Right lobe of liver (tissue), 6 donors: ENCODE data around the gene NETO1. TPM values are rescaled to one million over a fixed set of nuclear protein-coding genes. Genes with fewer than 3 reads are reported as not detected.

Source experiments
- ATAC-seq, 4 donors: fragments of 200-7000 bp; cut with Tn5 transposase; one replicate each; pipeline ENCODE4 v1.9.1; 2020; ENCODE audit warnings: mild to moderate bottlenecking in 4 of 4, moderate library complexity in 4 of 4
- DNase-seq, 3 donors: peaks; one replicate each; pipeline ENCODE4 v3.0.0-alpha.2; 2020
- H3K27ac ChIP-seq, 3 donors: fragments of 200-600 bp; one replicate each; pipeline ENCODE4 v1.8.0; 2022
- H3K27me3 ChIP-seq, 2 donors: fragments of 200-600 bp; one replicate each; pipeline ENCODE4 v1.8.0; 2022
- H3K36me3 ChIP-seq, 4 donors: fragments of 200-600 bp; sonication (generic) in 1 of 4; one replicate each; pipeline versions ENCODE4 v1.5.1 to v1.8.0; 2017 to 2022; ENCODE audit warnings: control low read depth in 1 of 4
- H3K4me1 ChIP-seq, 4 donors: fragments of 200-600 bp; sonication (generic) in 1 of 4; one replicate each; pipeline versions ENCODE4 v1.5.1 to v1.8.0; 2017 to 2022; ENCODE audit warnings: control low read depth in 1 of 4
- H3K4me3 ChIP-seq, 3 donors: fragments of 200-600 bp; one replicate each; pipeline ENCODE4 v1.8.0; 2022
- H3K9me3 ChIP-seq, 4 donors: fragments of 200-600 bp; sonication (generic) in 1 of 4; one replicate each; pipeline versions ENCODE4 v1.5.1 to v1.8.0; 2017 to 2022; ENCODE audit warnings: control low read depth in 1 of 4
- POLR2A ChIP-seq: fragments of 450-650 bp; IDR thresholded peaks from one replicate; pipeline ENCODE4 v1.6.1; 2017; ENCODE audit warnings: antibody characterized with exemption, mild to moderate bottlenecking
- WGBS: methylation state at CpG from one replicate; pipeline ENCODE4 v1.1.6; 2018; ENCODE audit warnings: low coverage, low lambda C conversion rate; ENCODE audit not compliant: insufficient coverage; ENCODE audit errors: missing lambda C conversion rate; 5-methylcytosine and 5-hydroxymethylcytosine counted together
- intact Hi-C, 2 donors: fragments of 100-400 bp; cut with DNase I; formaldehyde crosslinking; loops; one replicate each; pipeline versions ENCODE4 v1.11.2 to v1.14.1; 2022
- total RNA-seq, 6 experiments: library from RNA; depleted of rRNA in 2 of 6; stranded (reverse); fragments of >200 nt in 2 of 6; fragmentation: NEBNext Ultra II Directional in 3 of 6; extraction: Animal tissue kit (Norgen Biotek cat#: 25700) in 3 of 6; gene quantifications; one replicate each; pipeline versions ENCODE4 v1.1.0 to v1.2.4, GENCODE V29; 2016 to 2023
- TF ChIP-seq, protein P1 (sequence below), 4 donors: fragments of 200-600 bp in 3 of 4; fragments of 450-650 bp in 1 of 4; IDR thresholded peaks; one replicate each; pipeline versions ENCODE4 v1.5.1 to v1.8.0; 2016 to 2022; ENCODE audit warnings: antibody characterized with exemption in 4 of 4, mild to moderate bottlenecking in 2 of 4
- donor health status: DM: no; HTN: yes; CAD: no.
- donor health status: DM: no; HTN: no; CAD: no.
- donor health status: DM: no; HTN: no; CAD: no.
- donor health status: DM: no; HTN: yes; CAD: no.
- donor health status: DM: no; HTN: yes; CAD: no.

NETO1 gene
- total RNA-seq, 6 experiments from 2014 or later: not detected

DNA sequence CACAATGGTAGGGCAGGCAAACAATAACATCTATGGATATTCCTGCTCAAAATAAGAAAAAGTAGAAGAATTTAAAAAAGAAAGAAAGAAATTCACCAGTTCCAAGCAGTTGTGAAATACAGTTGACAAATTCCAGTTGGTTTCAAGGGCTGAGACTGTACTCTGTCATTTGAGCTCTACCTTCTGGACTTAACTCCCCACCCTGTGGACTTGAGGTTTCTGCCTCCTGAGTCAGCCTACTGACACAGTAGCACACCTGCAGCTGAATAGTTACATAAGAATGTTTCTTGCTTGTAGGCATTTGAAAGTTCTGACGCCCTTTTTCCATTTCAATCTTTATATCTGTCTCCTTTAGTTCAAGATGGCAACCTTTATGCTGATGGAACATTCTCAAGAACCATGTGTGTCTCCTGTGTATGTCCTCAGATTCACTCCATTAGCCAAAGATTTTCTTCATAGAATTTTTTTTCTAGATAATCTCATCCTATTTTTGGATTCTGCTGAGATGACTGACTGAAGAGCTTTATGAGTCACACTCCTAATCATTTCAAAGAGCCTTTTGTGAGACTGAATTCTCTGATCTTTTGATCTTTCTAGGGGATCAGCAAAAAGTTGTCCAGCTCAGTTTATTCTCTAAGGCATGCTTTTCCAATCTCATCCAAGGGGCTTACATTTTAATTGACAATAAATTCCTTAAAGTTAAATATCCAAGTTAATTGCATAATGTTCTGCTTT, 19.1 kb downstream of the NETO1 start:
- Histone ChIP-seq H3K36me3 (no peaks in the 10 kb centered on the region), H3K4me3 (no peak overlapping the region), H3K27me3 (no peaks in the 10 kb centered on the region), H3K9me3 (no peaks in the 10 kb centered on the region), H3K27ac (no peak overlapping the region), H3K4me1 (no peaks in the 10 kb centered on the region)
- no peak for DNase-seq
- TF ChIP-seq, protein P1, sequence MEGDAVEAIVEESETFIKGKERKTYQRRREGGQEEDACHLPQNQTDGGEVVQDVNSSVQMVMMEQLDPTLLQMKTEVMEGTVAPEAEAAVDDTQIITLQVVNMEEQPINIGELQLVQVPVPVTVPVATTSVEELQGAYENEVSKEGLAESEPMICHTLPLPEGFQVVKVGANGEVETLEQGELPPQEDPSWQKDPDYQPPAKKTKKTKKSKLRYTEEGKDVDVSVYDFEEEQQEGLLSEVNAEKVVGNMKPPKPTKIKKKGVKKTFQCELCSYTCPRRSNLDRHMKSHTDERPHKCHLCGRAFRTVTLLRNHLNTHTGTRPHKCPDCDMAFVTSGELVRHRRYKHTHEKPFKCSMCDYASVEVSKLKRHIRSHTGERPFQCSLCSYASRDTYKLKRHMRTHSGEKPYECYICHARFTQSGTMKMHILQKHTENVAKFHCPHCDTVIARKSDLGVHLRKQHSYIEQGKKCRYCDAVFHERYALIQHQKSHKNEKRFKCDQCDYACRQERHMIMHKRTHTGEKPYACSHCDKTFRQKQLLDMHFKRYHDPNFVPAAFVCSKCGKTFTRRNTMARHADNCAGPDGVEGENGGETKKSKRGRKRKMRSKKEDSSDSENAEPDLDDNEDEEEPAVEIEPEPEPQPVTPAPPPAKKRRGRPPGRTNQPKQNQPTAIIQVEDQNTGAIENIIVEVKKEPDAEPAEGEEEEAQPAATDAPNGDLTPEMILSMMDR (IDR thresholded peaks at IDR 0.05): no peak
- no peak for TF ChIP-seq POLR2A
- 22% methylated on average over 1 of the region's 1 CpG for WGBS
- no peak for ATAC-seq
- intact Hi-C loops: no loop called here

DNA sequence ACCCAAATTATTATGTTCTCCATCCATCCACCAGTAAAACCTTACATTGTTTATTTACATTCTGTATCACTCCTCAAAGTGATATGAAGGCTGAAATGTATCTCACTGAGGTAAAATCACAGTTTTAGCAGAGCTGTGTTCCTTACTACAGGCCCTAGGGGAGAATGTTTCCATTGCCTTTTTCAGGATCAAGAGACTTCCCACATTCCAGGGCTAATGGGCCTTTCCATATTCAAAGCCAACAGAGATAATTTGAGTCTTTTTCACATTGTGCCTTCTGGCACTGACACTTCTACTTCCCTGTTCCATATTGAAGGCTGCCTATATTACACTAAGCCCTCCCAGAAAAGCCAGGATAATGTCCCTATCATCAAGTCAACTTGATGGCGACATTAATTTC, 20.0 kb downstream of the NETO1 start:
- H3K36me3 ChIP-seq: no peaks in the 10 kb centered on the region
- WGBS: 33% methylated on average over 1 of the region's 1 CpG
- no peak overlapping the region for H3K27ac ChIP-seq
- intact Hi-C loops: no loop called here
- DNase-seq: no peak
- no peaks in the 10 kb centered on the region for H3K4me1 ChIP-seq
- no peaks in the 10 kb centered on the region for H3K27me3 ChIP-seq
- ATAC-seq: no peak
- no peaks in the 10 kb centered on the region for H3K9me3 ChIP-seq
- no peak overlapping the region for H3K4me3 ChIP-seq
- TF ChIP-seq POLR2A: no peak
- TF ChIP-seq, protein P1 (IDR thresholded peaks at IDR 0.05): no peak

GRCh38 chr18:72846736-72847533, 20.9 kb downstream of the NETO1 start:
- no peak for TF ChIP-seq POLR2A
- TF ChIP-seq, protein P1 (IDR thresholded peaks at IDR 0.05): no peak
- no peak overlapping the region for H3K4me3 ChIP-seq
- no peaks in the 10 kb centered on the region for H3K27me3 ChIP-seq
- no peaks in the 10 kb centered on the region for H3K36me3 ChIP-seq
- no peaks in the 10 kb centered on the region for H3K4me1 ChIP-seq
- WGBS: 51% methylated on average over 7 of the region's 7 CpGs
- ATAC-seq: no peak
- no peak overlapping the region for H3K27ac ChIP-seq
- intact Hi-C loops: no loop called here
- H3K9me3 ChIP-seq: no peaks in the 10 kb centered on the region
- no peak for DNase-seq

GRCh38 chr18:72843743-72844142, 24.0 kb downstream of the NETO1 start:
- TF ChIP-seq, protein P1 (IDR thresholded peaks at IDR 0.05): no peak
- TF ChIP-seq POLR2A: no peak
- WGBS: 57% methylated on average over 8 of the region's 8 CpGs

More at GRCh38 chr18:72843743-72844142, 24.0 kb downstream of the NETO1 start:
- Histone ChIP-seq H3K4me3 (no peak overlapping the region), H3K27ac (no peak overlapping the region), H3K9me3 (no peaks in the 10 kb centered on the region), H3K4me1 (no peaks in the 10 kb centered on the region), H3K27me3 (no peaks in the 10 kb centered on the region), H3K36me3 (no peaks in the 10 kb centered on the region)
- no peak for ATAC-seq
- DNase-seq: no peak
- intact Hi-C loops: no loop called here
